ENCODE results near the gene P2RY8.

P2RY8 gene

DNA sequence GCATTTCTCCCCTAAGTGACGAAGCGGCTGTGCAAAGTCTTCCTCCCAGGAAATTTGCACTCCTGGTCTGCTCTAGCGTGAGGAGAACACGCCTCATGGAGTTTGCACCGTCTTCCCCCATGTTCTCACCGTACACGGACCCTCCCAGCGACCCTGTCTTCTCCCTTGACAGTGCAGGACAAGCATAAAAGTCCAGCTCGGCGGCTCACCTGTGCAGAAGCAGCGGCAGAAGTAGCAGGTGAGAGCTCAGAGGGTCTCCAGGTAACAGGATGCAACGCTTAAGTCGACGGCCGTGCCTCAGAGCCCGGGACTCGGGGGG lies 314 bp downstream of the P2RY8 start:
- H3K9me2 ChIP-seq (replicated peaks; ENCODE audit: control insufficient read depth, low read length): no peaks in the 10 kb centered on the region
- H3K4me2 ChIP-seq (ENCODE audit: low read length): peak overlapping the region; percentile 67
- H3K9me3 ChIP-seq (ENCODE audit: control insufficient read depth, insufficient read depth, low read length): no peaks in the 10 kb centered on the region
- peaks cover 41% of the 10 kb centered on the region for H3K4me1 ChIP-seq (ENCODE audit: control insufficient read depth, low read length)
- peak overlapping the region; percentile 100 for H3K27ac ChIP-seq (ENCODE audit: low read depth, low read length)
- peaks cover 4% of the 10 kb centered on the region; the same call in 1 of the 2 replicates for H4K20me1 ChIP-seq (ENCODE audit: control insufficient read depth, insufficient read depth, low read depth, low read length)
- peak overlapping the region; percentile 100 for H3K4me3 ChIP-seq (ENCODE audit: low read length)
- TF ChIP-seq, protein P1, sequence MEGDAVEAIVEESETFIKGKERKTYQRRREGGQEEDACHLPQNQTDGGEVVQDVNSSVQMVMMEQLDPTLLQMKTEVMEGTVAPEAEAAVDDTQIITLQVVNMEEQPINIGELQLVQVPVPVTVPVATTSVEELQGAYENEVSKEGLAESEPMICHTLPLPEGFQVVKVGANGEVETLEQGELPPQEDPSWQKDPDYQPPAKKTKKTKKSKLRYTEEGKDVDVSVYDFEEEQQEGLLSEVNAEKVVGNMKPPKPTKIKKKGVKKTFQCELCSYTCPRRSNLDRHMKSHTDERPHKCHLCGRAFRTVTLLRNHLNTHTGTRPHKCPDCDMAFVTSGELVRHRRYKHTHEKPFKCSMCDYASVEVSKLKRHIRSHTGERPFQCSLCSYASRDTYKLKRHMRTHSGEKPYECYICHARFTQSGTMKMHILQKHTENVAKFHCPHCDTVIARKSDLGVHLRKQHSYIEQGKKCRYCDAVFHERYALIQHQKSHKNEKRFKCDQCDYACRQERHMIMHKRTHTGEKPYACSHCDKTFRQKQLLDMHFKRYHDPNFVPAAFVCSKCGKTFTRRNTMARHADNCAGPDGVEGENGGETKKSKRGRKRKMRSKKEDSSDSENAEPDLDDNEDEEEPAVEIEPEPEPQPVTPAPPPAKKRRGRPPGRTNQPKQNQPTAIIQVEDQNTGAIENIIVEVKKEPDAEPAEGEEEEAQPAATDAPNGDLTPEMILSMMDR (IDR thresholded peaks at IDR 0.05; ENCODE audit: low read depth, low read length, poor library complexity, severe bottlenecking): no peak
- TF ChIP-seq EZH2phosphoT487 (IDR thresholded peaks at IDR 0.05; ENCODE audit: borderline replicate concordance, low read length): no peak
- peaks cover 37% of the 10 kb centered on the region for H3F3A ChIP-seq (ENCODE audit: control insufficient read depth, insufficient read depth)
- H3K27me3 ChIP-seq (ENCODE audit: control insufficient read depth, low read length): no peaks in the 10 kb centered on the region
- H3K36me3 ChIP-seq (ENCODE audit: control insufficient read depth, low read length): peaks cover 40% of the 10 kb centered on the region
- H3K79me2 ChIP-seq (ENCODE audit: control insufficient read depth, low read length): peaks cover 45% of the 10 kb centered on the region

DNA sequence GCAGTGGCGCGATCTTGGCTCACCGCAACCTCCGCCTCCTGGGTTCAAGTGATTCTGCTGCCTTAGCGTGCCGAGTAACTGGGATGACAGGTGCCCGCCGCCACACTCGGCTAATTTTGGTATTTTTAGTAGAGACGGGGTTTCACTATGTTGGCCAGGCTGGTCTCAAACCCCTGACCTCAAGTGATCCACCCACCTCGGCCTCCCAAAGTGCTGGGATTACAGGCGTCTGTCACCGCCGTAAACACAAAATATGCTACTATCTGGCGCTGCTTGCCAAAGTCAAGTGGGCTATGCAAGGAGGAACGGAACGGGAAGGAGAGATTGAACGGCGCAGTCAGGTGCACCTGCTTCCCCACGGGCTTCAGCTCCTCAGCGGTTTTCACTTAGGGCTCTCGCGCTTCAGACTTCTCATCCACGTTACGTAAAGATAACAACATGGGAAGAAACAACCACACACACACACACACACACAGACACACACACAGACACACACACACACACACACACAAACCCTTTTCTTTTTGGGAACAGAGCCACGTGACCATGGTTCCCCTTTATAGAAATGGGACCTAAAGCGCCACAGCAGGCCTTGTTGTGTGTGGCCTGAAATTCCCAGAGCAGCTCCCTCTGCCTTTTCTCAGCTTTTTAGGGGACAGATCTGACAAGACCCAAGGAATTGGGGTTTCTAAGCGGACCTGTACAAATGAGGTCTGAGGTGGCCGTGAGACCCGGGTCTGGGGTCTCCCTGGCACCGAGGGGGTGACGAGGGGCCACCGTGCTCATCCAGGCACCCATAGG lies 1.5 kb downstream of the P2RY8 start:
- H3K9me3 ChIP-seq (ENCODE audit: control insufficient read depth, insufficient read depth, low read length): no peaks in the 10 kb centered on the region
- peak overlapping the region; percentile 100 for H3K27ac ChIP-seq (ENCODE audit: low read depth, low read length)
- H3K79me2 ChIP-seq (ENCODE audit: control insufficient read depth, low read length): peaks cover 57% of the 10 kb centered on the region
- peaks cover 53% of the 10 kb centered on the region for H3K36me3 ChIP-seq (ENCODE audit: control insufficient read depth, low read length)
- H3K27me3 ChIP-seq (ENCODE audit: control insufficient read depth, low read length): no peaks in the 10 kb centered on the region
- TF ChIP-seq, protein P1 (IDR thresholded peaks at IDR 0.05; ENCODE audit: low read depth, low read length, poor library complexity, severe bottlenecking): no peak
- TF ChIP-seq EZH2phosphoT487 (IDR thresholded peaks at IDR 0.05; ENCODE audit: borderline replicate concordance, low read length): no peak
- peak overlapping the region; percentile 67 for H3K4me2 ChIP-seq (ENCODE audit: low read length)
- H4K20me1 ChIP-seq (ENCODE audit: control insufficient read depth, insufficient read depth, low read depth, low read length): peaks cover 11% of the 10 kb centered on the region
- no peaks in the 10 kb centered on the region for H3K9me2 ChIP-seq (replicated peaks; ENCODE audit: control insufficient read depth, low read length)
- peaks cover 37% of the 10 kb centered on the region for H3F3A ChIP-seq (ENCODE audit: control insufficient read depth, insufficient read depth)
- peaks cover 42% of the 10 kb centered on the region for H3K4me1 ChIP-seq (ENCODE audit: control insufficient read depth, low read length)
- peak overlapping the region; percentile 100 for H3K4me3 ChIP-seq (ENCODE audit: low read length)

DNA sequence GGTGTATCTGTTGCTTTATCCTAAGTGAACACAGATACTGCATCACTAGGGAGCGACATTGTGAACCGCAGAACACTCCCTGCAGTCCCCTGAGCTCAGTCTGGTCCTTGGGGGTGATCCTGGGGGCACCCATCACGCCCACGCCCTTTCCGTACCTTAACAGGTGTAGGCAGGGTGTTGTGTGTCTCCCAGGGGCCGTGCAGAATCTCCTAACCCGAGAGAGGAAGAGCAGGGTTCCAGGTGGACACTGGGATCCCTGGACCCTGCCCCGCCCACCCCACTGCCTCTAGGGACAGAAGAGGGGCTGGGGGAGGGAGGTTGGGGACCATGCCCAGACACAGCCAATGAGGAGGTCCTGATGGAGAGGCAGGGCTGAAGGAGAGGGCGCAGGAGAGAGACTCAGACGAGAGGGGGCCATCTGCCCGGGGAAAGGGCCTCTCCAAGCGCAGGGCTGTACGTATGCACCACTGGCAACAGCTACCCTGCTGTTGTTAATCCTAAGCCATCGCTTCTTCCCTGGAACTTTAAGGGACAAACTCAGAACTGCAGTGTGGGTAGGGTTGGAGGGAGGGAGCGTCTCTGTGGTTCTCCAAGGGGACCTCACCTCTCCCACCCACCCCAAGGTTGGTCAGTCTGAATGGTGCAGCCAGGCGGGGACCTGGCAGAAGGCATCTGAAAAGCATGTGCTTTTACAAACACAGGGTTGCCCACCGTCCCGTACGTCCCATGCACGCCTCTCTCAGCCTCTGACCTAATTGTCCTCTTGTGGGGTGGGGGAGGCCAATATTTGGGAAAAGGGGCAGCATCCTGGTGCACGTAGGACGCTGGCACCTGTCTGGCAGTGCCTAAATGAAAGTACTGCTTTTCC lies 2.5 kb downstream of the P2RY8 start:
- peaks cover 40% of the 10 kb centered on the region for H3F3A ChIP-seq (ENCODE audit: control insufficient read depth, insufficient read depth)
- peak overlapping the region; percentile 67 for H3K4me2 ChIP-seq (ENCODE audit: low read length)
- H3K27me3 ChIP-seq (ENCODE audit: control insufficient read depth, low read length): no peaks in the 10 kb centered on the region
- peaks cover 66% of the 10 kb centered on the region for H3K79me2 ChIP-seq (ENCODE audit: control insufficient read depth, low read length)
- H3K27ac ChIP-seq (ENCODE audit: low read depth, low read length): peak overlapping the region; percentile 100
- H3K36me3 ChIP-seq (ENCODE audit: control insufficient read depth, low read length): peaks cover 62% of the 10 kb centered on the region
- H3K9me3 ChIP-seq (ENCODE audit: control insufficient read depth, insufficient read depth, low read length): no peaks in the 10 kb centered on the region
- H3K9me2 ChIP-seq (replicated peaks; ENCODE audit: control insufficient read depth, low read length): no peaks in the 10 kb centered on the region
- peaks cover 11% of the 10 kb centered on the region for H4K20me1 ChIP-seq (ENCODE audit: control insufficient read depth, insufficient read depth, low read depth, low read length)
- TF ChIP-seq EZH2phosphoT487 (IDR thresholded peaks at IDR 0.05; ENCODE audit: borderline replicate concordance, low read length): no peak
- TF ChIP-seq, protein P1 (IDR thresholded peaks at IDR 0.05; ENCODE audit: low read depth, low read length, poor library complexity, severe bottlenecking): peak; percentile 13
- peaks cover 48% of the 10 kb centered on the region for H3K4me1 ChIP-seq (ENCODE audit: control insufficient read depth, low read length)
- peak overlapping the region; percentile 100 for H3K4me3 ChIP-seq (ENCODE audit: low read length)

Measured in DOHH2 (cell line).